ENCODE measurements around the gene TTC21A.

DNA sequence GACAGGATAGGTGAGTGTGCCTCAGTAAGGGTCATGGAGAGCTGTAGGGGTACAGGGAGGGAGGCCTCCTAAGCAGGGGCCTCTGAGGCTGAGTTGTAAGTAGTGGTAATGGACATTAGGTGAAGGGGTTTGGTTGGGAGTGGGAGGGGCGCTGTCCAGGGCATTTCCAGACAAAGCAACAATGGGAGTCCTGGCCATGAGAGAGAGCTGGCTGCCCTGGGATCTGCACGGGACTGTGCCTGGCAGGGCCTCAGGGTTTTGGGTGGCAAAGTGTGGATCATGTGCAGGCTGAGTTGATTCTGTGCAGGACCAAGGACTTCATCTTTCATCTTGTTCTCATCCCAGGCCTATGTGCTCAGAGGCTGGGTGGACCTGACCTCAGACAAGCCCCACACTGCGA is 4.6 kb downstream of the TTC21A start:
- TF ChIP-seq, protein P1, sequence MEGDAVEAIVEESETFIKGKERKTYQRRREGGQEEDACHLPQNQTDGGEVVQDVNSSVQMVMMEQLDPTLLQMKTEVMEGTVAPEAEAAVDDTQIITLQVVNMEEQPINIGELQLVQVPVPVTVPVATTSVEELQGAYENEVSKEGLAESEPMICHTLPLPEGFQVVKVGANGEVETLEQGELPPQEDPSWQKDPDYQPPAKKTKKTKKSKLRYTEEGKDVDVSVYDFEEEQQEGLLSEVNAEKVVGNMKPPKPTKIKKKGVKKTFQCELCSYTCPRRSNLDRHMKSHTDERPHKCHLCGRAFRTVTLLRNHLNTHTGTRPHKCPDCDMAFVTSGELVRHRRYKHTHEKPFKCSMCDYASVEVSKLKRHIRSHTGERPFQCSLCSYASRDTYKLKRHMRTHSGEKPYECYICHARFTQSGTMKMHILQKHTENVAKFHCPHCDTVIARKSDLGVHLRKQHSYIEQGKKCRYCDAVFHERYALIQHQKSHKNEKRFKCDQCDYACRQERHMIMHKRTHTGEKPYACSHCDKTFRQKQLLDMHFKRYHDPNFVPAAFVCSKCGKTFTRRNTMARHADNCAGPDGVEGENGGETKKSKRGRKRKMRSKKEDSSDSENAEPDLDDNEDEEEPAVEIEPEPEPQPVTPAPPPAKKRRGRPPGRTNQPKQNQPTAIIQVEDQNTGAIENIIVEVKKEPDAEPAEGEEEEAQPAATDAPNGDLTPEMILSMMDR (conservative IDR thresholded peaks at IDR 0.05 in 1 of 2, IDR thresholded peaks at IDR 0.05 in 1 of 2; ENCODE audit: low read depth in 1 of 2, low read length in 2 of 2): no peak
- no peak for TF ChIP-seq EZH2 (IDR thresholded peaks at IDR 0.05; ENCODE audit: low read length, missing control alignments)

Data from fibroblast of lung (primary cell).